ENCODE measurements around the gene WLS.

The WLS gene

DNA sequence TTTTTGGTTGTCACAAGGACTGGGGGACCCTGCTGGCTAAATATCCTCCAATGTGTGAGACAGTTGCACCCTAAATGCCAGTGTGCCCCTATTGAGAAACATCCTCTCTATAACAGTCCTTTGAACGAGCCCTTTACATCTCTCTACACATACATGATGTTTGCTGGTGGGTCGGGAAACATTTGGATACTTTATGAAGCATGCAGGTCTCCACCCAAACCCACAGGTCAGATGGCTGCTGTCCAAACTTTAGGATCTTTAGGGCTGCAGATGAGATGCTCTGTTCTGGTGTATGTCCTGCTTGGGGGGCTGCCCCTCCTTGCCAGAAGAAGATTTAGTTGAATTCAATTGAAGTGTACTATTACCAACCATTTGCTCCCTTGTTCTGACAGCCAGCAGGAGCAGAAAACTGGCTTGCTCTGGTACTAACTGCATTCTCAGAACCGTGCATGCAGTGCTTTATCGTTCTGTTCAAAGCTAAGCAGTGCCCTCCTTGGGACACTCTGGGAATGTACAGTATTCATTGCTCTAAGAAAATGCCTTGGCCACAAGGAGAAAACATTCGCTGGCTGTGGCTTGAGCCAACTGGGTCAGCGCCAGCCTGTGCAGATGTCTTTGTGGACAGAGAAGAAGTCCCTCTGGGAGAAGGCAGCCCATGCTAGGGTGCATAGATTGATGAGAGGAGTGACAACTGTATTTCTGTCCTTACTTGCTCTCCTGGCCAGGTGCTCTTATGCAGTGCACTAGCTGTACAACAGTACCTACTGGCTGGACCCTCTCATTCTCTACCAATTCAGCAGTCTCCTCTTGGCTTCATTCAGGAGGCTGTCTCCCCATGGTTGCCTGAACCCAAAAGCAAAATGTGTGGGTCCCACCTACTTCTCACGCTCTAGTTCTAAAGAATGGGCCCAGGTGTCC lies 120.5 kb downstream of the WLS start:
- TF ChIP-seq POLR2A (IDR thresholded peaks at IDR 0.05; ENCODE audit: low read length) = no peak
- TF ChIP-seq GATA1 (IDR thresholded peaks at IDR 0.05; ENCODE audit: low read depth, low read length) = no peak
- peak in 1 of 2 experiments; percentile 5 for DNase-seq

DNA sequence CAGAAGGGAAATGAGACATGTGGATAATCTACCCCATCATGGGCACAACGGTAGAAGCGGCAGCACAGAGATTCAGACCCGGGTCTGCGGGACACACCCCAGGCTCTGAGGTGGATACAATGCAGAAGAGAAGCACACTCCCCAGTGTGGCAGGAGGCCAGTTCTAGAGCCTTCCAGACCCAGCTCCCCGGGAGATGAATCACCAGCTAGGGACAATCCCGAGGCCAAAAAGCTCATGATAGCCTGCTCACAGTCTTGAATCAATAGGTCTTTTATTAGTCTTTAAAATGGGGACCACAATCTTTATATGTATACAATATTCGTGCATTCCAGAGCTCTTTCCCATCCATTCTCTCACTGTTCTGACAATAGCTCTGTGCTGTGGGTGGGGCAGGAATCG lies 124.6 kb downstream of the WLS start:
- no peak for DNase-seq
- TF ChIP-seq GATA1 (IDR thresholded peaks at IDR 0.05; ENCODE audit: low read depth, low read length) (no peak), POLR2A (IDR thresholded peaks at IDR 0.05; ENCODE audit: low read length) (no peak)

DNA sequence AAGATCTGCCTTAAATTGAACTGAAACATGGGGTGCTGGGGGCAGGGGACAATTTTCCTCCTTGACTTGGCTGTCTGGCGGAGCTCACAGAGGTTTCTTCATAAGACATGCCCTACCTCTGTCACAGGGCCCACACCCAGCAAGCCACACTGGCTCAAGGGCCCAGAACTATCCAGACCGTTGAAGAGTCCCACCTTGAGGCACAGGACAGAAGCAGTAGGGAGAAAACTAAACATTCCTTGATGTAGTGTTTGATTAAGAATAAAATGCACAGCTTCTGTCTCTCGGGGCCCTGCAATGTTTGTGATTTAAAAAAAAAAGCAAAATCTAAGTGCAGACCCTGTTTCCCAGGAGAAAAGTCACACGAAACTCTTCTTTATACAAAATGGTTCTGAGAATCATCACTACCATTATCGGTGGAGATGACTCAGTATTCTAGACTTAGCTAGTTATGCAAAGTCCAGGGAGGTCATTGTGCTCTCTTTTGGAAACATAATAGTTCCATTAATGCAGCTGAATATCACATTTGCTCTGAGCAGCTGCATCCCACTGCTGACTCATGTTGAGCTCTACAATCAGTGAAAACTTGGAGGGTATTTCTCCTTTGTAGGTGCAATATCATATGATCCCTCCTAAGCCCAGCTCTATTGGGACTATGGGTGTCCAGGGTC lies 128.3 kb downstream of the WLS start:
- DNase-seq = no peak

DNA sequence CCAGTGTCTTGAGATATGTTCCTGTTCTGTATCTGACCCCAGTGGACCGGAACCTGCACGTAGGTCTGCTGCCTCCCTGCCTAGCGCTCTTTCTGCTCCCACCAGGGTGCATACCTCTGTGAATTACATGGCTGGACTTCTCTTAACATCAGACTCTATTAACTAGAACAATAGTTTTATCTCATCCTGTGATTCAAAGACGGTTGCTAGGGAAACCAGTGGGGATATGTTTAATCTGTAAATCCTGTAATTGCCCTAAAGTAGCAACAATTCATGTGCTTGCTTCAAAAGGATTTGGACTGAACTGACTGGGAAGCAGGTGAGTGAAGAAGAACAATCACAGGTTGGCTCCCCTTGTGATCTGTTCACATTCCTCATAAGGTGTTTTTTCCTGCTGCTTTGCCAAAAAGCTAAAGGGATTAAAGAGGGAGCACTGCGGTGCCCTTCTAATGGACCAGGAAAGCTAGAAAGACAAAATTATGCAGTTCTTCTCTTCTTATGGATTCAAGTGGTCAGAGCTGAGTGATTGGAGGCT lies 129.2 kb downstream of the WLS start:
- no peak for TF ChIP-seq GATA1 (IDR thresholded peaks at IDR 0.05; ENCODE audit: low read depth, low read length)
- no peak for TF ChIP-seq POLR2A (IDR thresholded peaks at IDR 0.05; ENCODE audit: low read length)
- DNase-seq = no peak

More for the DNA sequence above, 128.3 kb downstream of the WLS start:
- TF ChIP-seq GATA1 (IDR thresholded peaks at IDR 0.05; ENCODE audit: low read depth, low read length) = no peak
- TF ChIP-seq POLR2A (IDR thresholded peaks at IDR 0.05; ENCODE audit: low read length) = no peak

DNA sequence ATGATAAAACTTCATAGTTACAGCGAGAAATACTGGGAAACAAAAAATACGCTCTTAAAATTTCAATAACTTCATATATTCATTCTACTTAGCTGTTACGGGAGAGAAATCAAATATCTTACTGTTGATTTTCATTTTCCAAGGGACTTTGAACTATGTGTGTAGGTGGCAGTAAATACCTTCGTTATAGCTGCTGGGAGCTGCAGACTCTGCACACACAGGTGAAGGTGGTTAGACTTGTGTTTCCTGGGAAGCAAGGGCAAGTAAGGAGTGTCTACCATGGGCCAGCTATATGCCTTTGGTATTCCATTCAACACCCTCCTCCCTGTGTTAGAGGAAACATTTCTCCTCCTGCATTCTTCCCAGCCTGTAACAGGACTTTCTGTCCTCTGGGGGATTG lies 130.5 kb downstream of the WLS start:
- TF ChIP-seq GATA1 (IDR thresholded peaks at IDR 0.05; ENCODE audit: low read depth, low read length) (no peak), POLR2A (IDR thresholded peaks at IDR 0.05; ENCODE audit: low read length) (no peak)
- DNase-seq = no peak

DNA sequence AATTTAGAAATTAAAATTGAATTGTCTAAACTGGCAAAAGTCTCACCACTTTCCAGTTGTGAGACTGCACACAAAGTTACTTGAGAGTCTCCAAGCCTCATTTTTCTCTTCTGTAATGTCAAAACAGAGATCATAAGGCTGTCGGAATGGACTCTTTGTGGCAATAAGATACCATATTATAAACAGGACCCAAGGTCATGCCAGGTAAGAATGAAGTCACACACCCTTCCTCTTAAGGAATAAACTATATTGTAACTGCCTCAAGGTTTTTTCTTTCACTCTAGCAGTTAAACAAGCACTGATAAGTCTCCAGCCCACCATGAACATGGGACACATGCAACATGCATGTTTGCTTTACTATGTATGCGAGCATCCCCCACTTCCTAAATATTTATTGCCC lies 131.8 kb downstream of the WLS start:
- no peak for DNase-seq
- TF ChIP-seq GATA1 (IDR thresholded peaks at IDR 0.05; ENCODE audit: low read depth, low read length) = no peak
- no peak for TF ChIP-seq POLR2A (IDR thresholded peaks at IDR 0.05; ENCODE audit: low read length)

DNA sequence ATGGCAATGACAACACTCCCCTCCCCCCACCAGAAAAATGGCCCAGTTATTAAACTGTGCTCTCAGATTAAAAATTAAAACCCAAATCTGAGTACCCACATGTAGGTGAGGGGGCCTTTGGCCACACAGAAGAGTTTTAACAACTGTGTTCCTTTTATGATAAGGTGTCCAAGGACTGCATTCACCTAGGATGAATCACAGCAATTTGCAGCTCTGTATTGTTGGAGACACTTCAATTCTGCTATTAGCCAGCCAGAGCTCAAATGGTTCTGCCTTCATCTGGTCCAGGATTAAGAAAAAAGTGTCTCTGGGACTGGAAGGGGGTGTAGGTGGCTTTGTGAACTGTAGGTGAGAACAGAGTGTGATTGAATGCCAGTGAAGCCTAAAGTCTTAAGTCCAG lies 138.6 kb downstream of the WLS start:
- no peak for TF ChIP-seq GATA1 (IDR thresholded peaks at IDR 0.05; ENCODE audit: low read depth, low read length)
- TF ChIP-seq POLR2A (IDR thresholded peaks at IDR 0.05; ENCODE audit: low read length) = no peak
- no peak for DNase-seq

DNA sequence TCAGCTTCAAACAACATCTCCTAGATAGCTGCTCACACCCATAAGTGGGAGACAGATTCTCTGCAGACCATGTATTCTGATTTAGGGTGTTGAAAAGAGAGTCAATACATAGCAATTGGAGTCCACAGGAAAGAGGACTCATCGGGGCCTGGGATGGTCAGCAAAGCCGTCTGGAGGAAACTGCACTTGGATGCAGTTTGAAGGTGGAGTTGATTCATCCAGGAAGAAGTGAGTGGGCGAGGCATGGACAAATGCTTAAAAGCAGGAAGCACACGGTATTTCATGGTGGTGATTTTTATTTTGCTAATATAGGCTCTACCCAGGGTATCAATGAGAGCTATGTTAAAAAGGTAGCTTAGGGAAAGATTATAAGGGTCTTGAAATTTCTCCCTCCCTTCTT lies 145.1 kb downstream of the WLS start:
- DNase-seq = no peak
- TF ChIP-seq GATA1 (IDR thresholded peaks at IDR 0.05; ENCODE audit: low read depth, low read length) = no peak
- no peak for TF ChIP-seq POLR2A (IDR thresholded peaks at IDR 0.05; ENCODE audit: low read length)

DNA sequence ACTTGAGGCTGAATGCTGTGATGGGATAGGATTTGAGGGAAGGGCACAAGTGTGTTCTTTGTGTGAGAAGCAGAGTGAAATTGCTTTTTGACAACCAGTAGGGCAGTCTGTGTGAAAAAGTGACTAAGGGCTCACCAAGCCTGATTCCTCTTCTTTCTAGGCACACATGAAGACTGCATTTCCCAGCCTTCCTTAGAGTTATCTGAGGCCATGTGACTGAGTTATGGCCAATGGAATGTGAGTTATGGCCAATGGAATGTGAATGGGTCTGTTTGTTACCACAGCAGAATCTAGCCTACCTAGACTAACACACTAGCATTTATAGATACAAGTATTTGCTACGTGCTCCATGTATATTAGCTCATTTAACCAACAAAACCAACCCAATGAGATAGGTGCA lies 146.6 kb downstream of the WLS start:
- TF ChIP-seq GATA1 (IDR thresholded peaks at IDR 0.05; ENCODE audit: low read depth, low read length) (no peak), POLR2A (IDR thresholded peaks at IDR 0.05; ENCODE audit: low read length) (no peak)

DNA sequence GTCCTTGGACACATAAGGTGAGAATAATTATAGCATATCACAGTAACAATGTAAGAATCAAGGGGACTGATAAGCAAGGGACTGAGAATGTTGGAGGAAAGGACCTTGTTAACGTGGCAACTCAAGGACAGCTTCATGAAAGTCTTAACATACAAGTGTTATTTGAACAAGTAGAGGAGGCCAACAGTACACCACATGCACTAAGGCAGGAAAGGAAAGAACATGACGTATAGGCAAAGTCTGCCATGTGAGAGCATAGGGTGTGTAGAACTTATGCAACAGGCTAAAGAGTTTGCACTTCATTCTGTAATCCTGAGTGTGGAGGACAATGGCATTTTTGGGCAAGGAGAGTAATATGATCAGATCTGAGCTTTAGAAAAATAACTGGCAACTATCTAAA lies 148.6 kb downstream of the WLS start:
- DNase-seq = no peak
- TF ChIP-seq POLR2A (IDR thresholded peaks at IDR 0.05; ENCODE audit: low read length) = no peak

More for the DNA sequence above, 146.6 kb downstream of the WLS start:
- DNase-seq = no peak

DNA sequence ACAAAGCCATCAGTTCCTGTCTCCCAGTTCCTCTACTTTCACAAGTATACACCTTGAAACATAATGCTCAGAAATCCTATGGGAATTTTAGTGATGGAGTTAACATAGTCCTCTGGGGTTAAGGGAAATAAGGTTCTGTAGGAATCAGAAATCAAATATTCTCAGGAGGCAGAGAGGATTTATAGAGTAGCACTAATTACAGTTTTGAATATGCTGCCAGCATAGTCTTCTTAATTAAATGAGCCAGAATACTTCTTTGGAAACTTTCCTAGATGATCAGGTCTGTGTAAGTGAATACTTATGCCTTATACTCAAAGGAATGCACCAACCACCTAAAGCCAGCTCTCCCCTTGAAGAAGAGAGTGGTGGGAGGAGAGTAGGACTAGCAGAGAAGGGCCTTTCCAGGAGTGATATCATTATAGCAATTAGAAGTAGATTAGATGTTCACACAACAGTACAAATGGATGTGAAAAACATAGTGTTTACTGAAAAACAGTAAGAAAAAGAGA lies 150.5 kb downstream of the WLS start:
- TF ChIP-seq GATA1 (IDR thresholded peaks at IDR 0.05; ENCODE audit: low read depth, low read length) (no peak), POLR2A (IDR thresholded peaks at IDR 0.05; ENCODE audit: low read length) (no peak)
- DNase-seq = no peak

DNA sequence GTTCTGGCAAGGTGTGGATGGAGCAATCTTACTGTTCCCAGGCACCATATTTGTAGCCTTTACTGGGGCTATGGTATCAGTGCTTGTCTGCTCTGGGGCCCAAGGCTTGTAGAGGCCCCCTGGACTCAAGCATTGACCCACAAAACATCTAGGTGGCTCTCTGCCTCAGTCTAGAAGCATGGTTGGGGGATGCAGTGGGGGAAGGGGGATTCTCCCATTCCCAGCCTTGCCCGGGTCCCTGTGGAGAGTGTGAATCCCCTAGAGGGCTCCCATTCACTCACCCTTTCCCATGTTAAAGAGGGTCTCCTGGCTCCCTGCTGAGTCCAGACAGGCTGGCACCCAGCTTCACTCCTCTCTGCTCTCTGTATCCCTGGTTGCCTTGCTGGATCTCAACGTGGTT lies 153.7 kb downstream of the WLS start:
- DNase-seq = no peak
- TF ChIP-seq GATA1 (IDR thresholded peaks at IDR 0.05; ENCODE audit: low read depth, low read length) (no peak), POLR2A (IDR thresholded peaks at IDR 0.05; ENCODE audit: low read length) (no peak)
